ENCODE results near the gene COX11.

DNA sequence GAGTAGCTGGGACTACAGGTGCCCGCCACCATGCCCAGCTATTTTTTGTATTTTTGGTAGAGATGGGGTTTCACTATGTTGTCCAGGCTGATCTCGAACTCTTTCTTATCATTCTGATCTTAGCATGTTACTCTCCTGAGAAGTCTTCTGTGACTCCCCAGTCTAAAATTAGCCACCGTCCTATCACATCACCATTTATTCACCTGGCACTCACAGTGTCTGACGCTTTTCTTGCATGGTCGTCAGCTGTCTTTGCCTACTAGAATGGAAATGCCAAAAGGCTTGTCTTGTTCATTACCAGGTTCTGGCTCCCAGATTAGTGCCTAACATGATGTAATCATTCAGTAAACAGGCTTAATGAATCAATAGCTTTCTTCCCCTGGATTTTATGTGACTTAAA lies 44.0 kb downstream of the COX11 start:
- TF ChIP-seq, protein P1, sequence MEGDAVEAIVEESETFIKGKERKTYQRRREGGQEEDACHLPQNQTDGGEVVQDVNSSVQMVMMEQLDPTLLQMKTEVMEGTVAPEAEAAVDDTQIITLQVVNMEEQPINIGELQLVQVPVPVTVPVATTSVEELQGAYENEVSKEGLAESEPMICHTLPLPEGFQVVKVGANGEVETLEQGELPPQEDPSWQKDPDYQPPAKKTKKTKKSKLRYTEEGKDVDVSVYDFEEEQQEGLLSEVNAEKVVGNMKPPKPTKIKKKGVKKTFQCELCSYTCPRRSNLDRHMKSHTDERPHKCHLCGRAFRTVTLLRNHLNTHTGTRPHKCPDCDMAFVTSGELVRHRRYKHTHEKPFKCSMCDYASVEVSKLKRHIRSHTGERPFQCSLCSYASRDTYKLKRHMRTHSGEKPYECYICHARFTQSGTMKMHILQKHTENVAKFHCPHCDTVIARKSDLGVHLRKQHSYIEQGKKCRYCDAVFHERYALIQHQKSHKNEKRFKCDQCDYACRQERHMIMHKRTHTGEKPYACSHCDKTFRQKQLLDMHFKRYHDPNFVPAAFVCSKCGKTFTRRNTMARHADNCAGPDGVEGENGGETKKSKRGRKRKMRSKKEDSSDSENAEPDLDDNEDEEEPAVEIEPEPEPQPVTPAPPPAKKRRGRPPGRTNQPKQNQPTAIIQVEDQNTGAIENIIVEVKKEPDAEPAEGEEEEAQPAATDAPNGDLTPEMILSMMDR (IDR thresholded peaks at IDR 0.05): no peak
- TF ChIP-seq POLR2A (IDR thresholded peaks at IDR 0.05) (no peak), POLR2AphosphoS5 (IDR thresholded peaks at IDR 0.05) (no peak)

All from breast epithelium (tissue), 3 donors.